H1 (cell line): ENCODE data around the gene APOL6. TPM values are rescaled to one million over a fixed set of nuclear protein-coding genes. Genes with fewer than 3 reads are reported as not detected.

Experiments used
- CTCF ChIA-PET: fragments of 300-600 bp; sonication (Branson Sonifier 250); formaldehyde crosslinking; loops from one replicate; lab custom pipeline; 2021; ENCODE audit not compliant: partially characterized antibody; lab: Charles Lee
- POLR2A ChIA-PET: fragments of 300-600 bp; sonication (Branson Sonifier 250); formaldehyde crosslinking; loops from one replicate; lab custom pipeline; 2021; ENCODE audit warnings: inconsistent platforms; ENCODE audit not compliant: partially characterized antibody; lab: Charles Lee
- DNase-seq, 2 experiments: peaks; one replicate each; pipeline versions ENCODE4 v3.0.0 to v3.0.0-alpha.2; 2010 to 2022; ENCODE audit warnings: low spot score in 2 of 2, low read depth in 1 of 2, mixed read lengths in 1 of 2
- FAIRE-seq: peaks from 2 replicates; lab custom pipeline; 2011; peaks lifted over from hg19 to GRCh38; lab: Jason Lieb, UNC
- H2AFZ ChIP-seq: 2 replicates; pipeline ENCODE4 v1.8.1; 2012; ENCODE audit warnings: low read length, inconsistent platforms
- H2AK5ac ChIP-seq: 2 replicates; pipeline ENCODE4 v1.6.1; 2013; ENCODE audit warnings: low read depth, low read length
- H2BK120ac ChIP-seq: replicated peaks from 2 replicates; pipeline ENCODE3; 2013; ENCODE audit warnings: low read depth, low read length, inconsistent platforms
- H2BK12ac ChIP-seq: 2 replicates; pipeline ENCODE4 v1.6.1; 2013; ENCODE audit warnings: low read depth, low read length
- H2BK15ac ChIP-seq: 2 replicates; pipeline ENCODE4 v1.6.1; 2013; ENCODE audit warnings: low read length
- H2BK20ac ChIP-seq: 2 replicates; pipeline ENCODE4 v1.6.1; 2013; ENCODE audit warnings: low read length
- H2BK5ac ChIP-seq: 2 replicates; pipeline ENCODE4 v1.6.1; 2013; ENCODE audit warnings: low read depth, low read length
- H3K14ac ChIP-seq: 2 replicates; pipeline ENCODE4 v1.6.1; 2013; ENCODE audit warnings: inconsistent platforms; ENCODE audit not compliant: insufficient read length
- H3K18ac ChIP-seq: 2 replicates; pipeline ENCODE4 v1.6.1; 2013; ENCODE audit warnings: low read length; ENCODE audit errors: extremely low read depth
- H3K23ac ChIP-seq: 2 replicates; pipeline ENCODE4 v1.6.1; 2013; ENCODE audit warnings: inconsistent platforms; ENCODE audit not compliant: insufficient read length
- H3K23me2 ChIP-seq: 2 replicates; pipeline ENCODE4 v1.6.1; 2013; ENCODE audit warnings: low read depth, low read length
- H3K27ac ChIP-seq: 2 replicates; pipeline ENCODE4 v1.6.1; 2011; ENCODE audit warnings: low read depth, low read length, inconsistent platforms
- H3K27me3 ChIP-seq, 4 experiments: replicated peaks in 1 of 4; 1 replicate in 1 of 4; 2 replicates in 3 of 4; pipeline versions ENCODE4 v1.6.1 to v1.8.1; 2011 to 2013; ENCODE audit warnings: low read length in 3 of 4, mild to moderate bottlenecking in 3 of 4, inconsistent platforms in 2 of 4, mixed read lengths in 2 of 4, moderate library complexity in 1 of 4; ENCODE audit not compliant: control insufficient read depth in 3 of 4, insufficient read depth in 3 of 4; ENCODE audit errors: extremely low read depth in 1 of 4
- H3K36me3 ChIP-seq, 4 experiments: 2 replicates each; pipeline versions ENCODE4 v1.6.1 to v1.8.1; 2011 to 2013; ENCODE audit warnings: mild to moderate bottlenecking in 4 of 4, low read length in 3 of 4, moderate library complexity in 2 of 4, control low read depth in 1 of 4, inconsistent platforms in 1 of 4; ENCODE audit not compliant: insufficient read depth in 4 of 4, control insufficient read depth in 2 of 4
- H3K4ac ChIP-seq: replicated peaks from 2 replicates; pipeline ENCODE3; 2013; ENCODE audit warnings: low read length, low read depth, mixed read lengths, inconsistent platforms; ENCODE audit not compliant: insufficient read length
- H3K4me1 ChIP-seq, 4 experiments: replicated peaks in 1 of 4; 1 replicate in 1 of 4; 2 replicates in 3 of 4; pipeline versions ENCODE4 v1.6.1 to v1.8.1; 2011 to 2013; ENCODE audit warnings: low read length in 3 of 4, inconsistent platforms in 2 of 4, mixed read lengths in 1 of 4; ENCODE audit not compliant: insufficient read depth in 4 of 4, control insufficient read depth in 3 of 4
- H3K4me2 ChIP-seq, 2 experiments: 2 replicates each; pipeline versions ENCODE4 v1.6.1 to v1.8.1; 2011 to 2013; ENCODE audit warnings: low read depth in 2 of 2, low read length in 2 of 2, control low read depth in 1 of 2, inconsistent platforms in 1 of 2, mild to moderate bottlenecking in 1 of 2; ENCODE audit not compliant: insufficient read depth in 1 of 2
- H3K4me3 ChIP-seq, 4 experiments: fragments of 200-600, 300-600 bp in 1 of 4; sonication (generic), shearing (Covaris generic), sonication (Bioruptor Twin) in 1 of 4; 2 replicates each; pipeline versions ENCODE4 v1.5.1 to v1.8.1; 2011 to 2016; ENCODE audit warnings: low read length in 4 of 4, low read depth in 3 of 4, control low read depth in 2 of 4, inconsistent platforms in 2 of 4, mild to moderate bottlenecking in 2 of 4, mixed read lengths in 1 of 4, moderate library complexity in 1 of 4; ENCODE audit not compliant: insufficient read depth in 2 of 4; ENCODE audit errors: extremely low read depth in 1 of 4
- H3K56ac ChIP-seq: replicated peaks from 2 replicates; pipeline ENCODE3; 2013; ENCODE audit warnings: low read depth, mild to moderate bottlenecking, mixed read lengths, low read length, inconsistent platforms; ENCODE audit not compliant: insufficient read length
- H3K79me1 ChIP-seq: 2 replicates; pipeline ENCODE4 v1.6.1; 2013; ENCODE audit warnings: low read depth, low read length, control low read depth
- H3K79me2 ChIP-seq, 2 experiments: 2 replicates each; pipeline versions ENCODE4 v1.6.1 to v1.8.1; 2012 to 2013; ENCODE audit warnings: low read length in 2 of 2, mild to moderate bottlenecking in 2 of 2, inconsistent platforms in 1 of 2; ENCODE audit not compliant: insufficient read depth in 2 of 2, control insufficient read depth in 1 of 2
- H3K9ac ChIP-seq, 4 experiments: replicated peaks in 1 of 4; 1 replicate in 1 of 4; 2 replicates in 3 of 4; pipeline versions ENCODE4 v1.6.1 to v1.8.1; 2011 to 2013; ENCODE audit warnings: low read depth in 3 of 4, low read length in 3 of 4, control low read depth in 2 of 4, mild to moderate bottlenecking in 2 of 4, moderate library complexity in 2 of 4, inconsistent platforms in 1 of 4; ENCODE audit errors: extremely low read depth in 1 of 4
- H3K9me3 ChIP-seq, 2 experiments: 2 replicates each; pipeline versions ENCODE4 v1.6.1 to v1.8.1; 2012 to 2013; ENCODE audit warnings: mild to moderate bottlenecking in 2 of 2, moderate library complexity in 2 of 2, control low read depth in 1 of 2, inconsistent platforms in 1 of 2, low read depth in 1 of 2, low read length in 1 of 2, mixed read lengths in 1 of 2; ENCODE audit not compliant: insufficient read depth in 2 of 2
- H4K20me1 ChIP-seq, 2 experiments: replicated peaks in 1 of 2; 2 replicates each; pipeline versions ENCODE3 to v1.8.1; 2011 to 2013; ENCODE audit warnings: inconsistent platforms in 2 of 2, low read length in 2 of 2, mild to moderate bottlenecking in 1 of 2; ENCODE audit not compliant: insufficient read depth in 2 of 2, control insufficient read depth in 1 of 2
- H4K5ac ChIP-seq: 2 replicates; pipeline ENCODE4 v1.6.1; 2013; ENCODE audit warnings: low read length, low read depth, mixed read lengths, inconsistent platforms; ENCODE audit not compliant: insufficient read length
- H4K8ac ChIP-seq: 2 replicates; pipeline ENCODE4 v1.8.0; 2013; ENCODE audit warnings: mild to moderate bottlenecking, moderate library complexity, low read length, inconsistent platforms; ENCODE audit not compliant: insufficient read depth; ENCODE audit errors: extremely low read depth
- H4K91ac ChIP-seq: replicated peaks from 2 replicates; pipeline ENCODE3; 2013; ENCODE audit warnings: low read length, mixed read lengths, inconsistent platforms; ENCODE audit not compliant: insufficient read length
- BRCA1 ChIP-seq: IDR thresholded peaks from 2 replicates; pipeline ENCODE4 v1.6.1; 2012; ENCODE audit warnings: low read depth, low read length, improper control_type of control experiment
- CHD2 ChIP-seq: IDR thresholded peaks from 2 replicates; pipeline ENCODE4 v1.6.1; 2012; ENCODE audit warnings: low read length, improper control_type of control experiment
- CTBP2 ChIP-seq: IDR thresholded peaks from 2 replicates; pipeline ENCODE4 v1.7.0; 2011; ENCODE audit warnings: borderline replicate concordance, mild to moderate bottlenecking, moderate library complexity, mixed read lengths, low read length; ENCODE audit not compliant: insufficient read depth, insufficient read length
- E2F6 ChIP-seq: IDR thresholded peaks from 2 replicates; pipeline ENCODE4 v1.6.1; 2012; ENCODE audit warnings: inconsistent platforms
- EP300 ChIP-seq, 2 experiments: IDR thresholded peaks; 1 replicate in 1 of 2; 2 replicates in 1 of 2; pipeline ENCODE4 v1.6.1; 2011 to 2012; ENCODE audit warnings: low read depth in 2 of 2, low read length in 2 of 2, mild to moderate bottlenecking in 2 of 2, borderline replicate concordance in 1 of 2, inconsistent platforms in 1 of 2, moderate library complexity in 1 of 2
- HDAC6 ChIP-seq: IDR thresholded peaks from one replicate; pipeline ENCODE4 v1.7.1; 2012; ENCODE audit warnings: low read depth, mild to moderate bottlenecking, inconsistent platforms, low read length, moderate library complexity
- KDM1A ChIP-seq: fragments of 200-600, 300-600 bp; sonication (generic); IDR thresholded peaks from 2 replicates; pipeline ENCODE4 v1.7.1; 2016; ENCODE audit warnings: mild to moderate bottlenecking, low read length, borderline replicate concordance
- MAX ChIP-seq: IDR thresholded peaks from 2 replicates; pipeline ENCODE4 v1.6.1; 2012; ENCODE audit warnings: inconsistent platforms
- NRF1 ChIP-seq: IDR thresholded peaks from 2 replicates; pipeline ENCODE4 v1.6.1; 2011; ENCODE audit warnings: mild to moderate bottlenecking, low read depth, low read length, improper control_type of control experiment
- PHF8 ChIP-seq: fragments of 200-600 bp; sonication (generic); conservative IDR thresholded peaks from 2 replicates; pipeline ENCODE4 v1.7.1; 2012; ENCODE audit warnings: low read depth, mild to moderate bottlenecking, inconsistent platforms, low read length, moderate library complexity
- RFX5 ChIP-seq: IDR thresholded peaks from 2 replicates; pipeline ENCODE4 v1.6.1; 2011; ENCODE audit warnings: low read depth, low read length, improper control_type of control experiment, borderline replicate concordance
- SP2 ChIP-seq: IDR thresholded peaks from 2 replicates; pipeline ENCODE4 v1.6.1; 2012; ENCODE audit warnings: mild to moderate bottlenecking, low read length, inconsistent platforms
- TBP ChIP-seq: IDR thresholded peaks from 2 replicates; pipeline ENCODE4 v1.6.1; 2011; ENCODE audit warnings: low read depth, low read length, improper control_type of control experiment
- TCF12 ChIP-seq: IDR thresholded peaks from 2 replicates; pipeline ENCODE4 v1.6.1; 2011; ENCODE audit warnings: low read depth, mild to moderate bottlenecking, low read length
- WGBS, 2 experiments: shearing (Covaris generic) in 1 of 2; methylation state at CpG; one replicate each; pipeline versions ENCODE4 v1.1.6 to v1.1.7; 2013 to 2015; ENCODE audit warnings: low lambda C conversion rate in 2 of 2, mixed read lengths in 2 of 2, inconsistent platforms in 1 of 2, low coverage in 1 of 2, missing lambda C conversion rate in 1 of 2; ENCODE audit not compliant: insufficient replicate concordance in 2 of 2, insufficient coverage in 1 of 2, insufficient read length in 1 of 2; ENCODE audit errors: extremely low coverage in 1 of 2, missing lambda C conversion rate in 1 of 2; 5-methylcytosine and 5-hydroxymethylcytosine counted together
- polyA plus RNA-seq, 7 experiments: library from polyadenylated mRNA; depleted of rRNA in 3 of 7; stranded (reverse) in 5 of 7; unstranded in 2 of 7; fragments of >200 nt in 5 of 7; fragments of 200-250 nt in 2 of 7; gene quantifications; 1 replicate in 5 of 7; 2 replicates in 1 of 7; 4 replicates in 1 of 7; pipeline versions ENCODE4 v1.2.1 to v1.2.3, GENCODE V29; 2011 to 2013; ENCODE audit warnings: missing spikeins in 2 of 7, mixed read lengths in 2 of 7
- total RNA-seq: library from RNA; stranded (reverse); fragmentation: NEBNext Ultra II Directional; extraction: Animal tissue kit (Norgen Biotek cat#: 25700); gene quantifications from 2 replicates; pipeline ENCODE4 v1.2.1, GENCODE V29; 2021

The APOL6 gene
- total and polyA plus RNA-seq, 2 of the 8 experiments (the other 6 are each of a cell fraction or from before 2014, with no cell fraction given) = 0.06 to 0.13 TPM

GRCh38 chr22:35605369-35605680 lies 42.9 kb upstream of the APOL6 start:
- Histone ChIP-seq H2BK12ac (no peak overlapping the region), H3K4me3 (no peak overlapping the region), H3K9me3 (peaks cover 0 to 7% of the 10 kb centered on the region in 2 experiments; a peak in 1 of 4 replicates), H4K5ac (no peak overlapping the region), H2BK5ac (no peak overlapping the region), H3K36me3 (no peaks in the 10 kb centered on the region), H3K9ac (no peak overlapping the region), H4K91ac (no peak overlapping the region), H4K8ac (no peak overlapping the region), H3K23me2 (peaks cover 4% of the 10 kb centered on the region), H3K23ac (no peak overlapping the region), H2BK120ac (no peak overlapping the region), H3K27ac (no peak overlapping the region), H3K27me3 (no peaks in the 10 kb centered on the region; a peak in 1 of 7 replicates), H3K4me1 (no peaks in the 10 kb centered on the region), H3K79me2 (peaks cover 0 to 3% of the 10 kb centered on the region in 2 experiments; a peak in 1 of 4 replicates), H3K18ac (no peak overlapping the region), H2BK15ac (no peak overlapping the region), H3K79me1 (no peaks in the 10 kb centered on the region; the same call in 1 of the 2 replicates), H3K14ac (no peak overlapping the region), H3K56ac (no peak overlapping the region), H3K4me2 (no peak overlapping the region), H2BK20ac (no peak overlapping the region), H3K4ac (no peak overlapping the region), H2AFZ (no peak overlapping the region), H4K20me1 (peaks cover 0 to 4% of the 10 kb centered on the region in 2 experiments), H2AK5ac (no peak overlapping the region)
- DNase-seq = no peak
- no peak for FAIRE-seq
- POLR2A ChIA-PET = interaction anchor here (0.7 kb wide), 1 partner anchor 11 kb away, joined by 3 read pairs; no protein-coding TSS in a partner anchor
- WGBS, 2 experiments = 96% methylated on average over 2 of the region's 2 CpGs; no CpG with 5 or more reads in 1 of the 2 experiments
- CTCF ChIA-PET = no interaction called here
- no peak for TF ChIP-seq NRF1
- no peak for TF ChIP-seq KDM1A
- no peak for TF ChIP-seq SP2
- no peak for TF ChIP-seq E2F6
- no peak for TF ChIP-seq TCF12
- TF ChIP-seq PHF8 = no peak
- TF ChIP-seq BRCA1 = no peak
- TF ChIP-seq CHD2 = no peak
- no peak for TF ChIP-seq RFX5
- TF ChIP-seq CTBP2 = no peak
- no peak for TF ChIP-seq TBP
- no peak for TF ChIP-seq HDAC6
- no peak for TF ChIP-seq EP300 (IDR thresholded peaks at IDR 0.05; ENCODE audit: borderline replicate concordance in 1 of 2, low read depth in 2 of 2, low read length in 2 of 2)
- TF ChIP-seq MAX = no peak
